HG02623 (cell line): ENCODE measurements around the gene TTLL9.

Source experiments
- ATAC-seq: cut with Tn5 transposase; IDR thresholded peaks from one replicate; pipeline ENCODE4 v1.9.1; 2021; ENCODE audit warnings: moderate library complexity; ENCODE audit not compliant: unreplicated experiment

The TTLL9 gene

GRCh38 chr20:31939661-31940060 lies 69.2 kb downstream of the TTLL9 start:
- ATAC-seq, result no peak

- no peak for ATAC-seq
Measured at GRCh38 chr20:31943052-31943471, 72.6 kb downstream of the TTLL9 start.

DNA sequence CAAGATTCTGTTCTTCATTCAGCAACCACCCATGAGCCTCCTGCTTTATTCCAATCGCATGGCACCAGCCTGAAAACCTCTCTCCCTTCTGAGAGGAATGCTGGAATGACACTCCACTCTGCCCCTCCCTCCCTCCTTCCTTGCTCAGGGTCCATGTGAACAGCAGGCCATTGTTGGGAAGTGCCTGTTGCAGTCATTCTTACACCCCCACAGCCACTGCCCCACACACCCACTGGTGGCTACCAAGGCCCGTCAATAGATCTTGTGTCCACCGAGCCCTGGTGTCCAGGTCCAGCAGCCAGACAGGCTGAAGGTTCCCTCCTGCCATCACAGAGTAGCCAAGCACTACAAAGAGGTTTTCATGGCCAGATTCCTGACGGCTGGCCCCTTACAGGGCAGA lies 74.9 kb downstream of the TTLL9 start:
- no peak for ATAC-seq

DNA sequence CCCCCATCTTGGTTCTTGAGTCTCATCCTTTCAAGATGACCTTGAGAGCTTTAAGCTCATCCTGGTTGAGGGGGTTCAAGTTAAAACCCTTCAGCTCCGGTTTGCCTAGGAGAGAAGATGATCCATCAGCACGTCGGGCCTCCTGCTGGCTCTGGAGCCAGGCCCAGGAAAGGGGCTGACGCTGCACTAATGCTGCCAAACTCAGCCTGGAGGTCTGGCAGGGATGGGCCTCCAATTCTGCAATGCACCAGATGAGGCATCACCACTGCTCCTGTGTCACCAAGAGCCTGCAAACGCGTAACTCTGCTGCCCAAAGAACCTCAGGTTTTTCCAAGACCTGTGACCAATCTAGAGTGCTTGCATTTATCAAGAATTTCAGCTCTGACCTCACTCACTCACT lies 75.4 kb downstream of the TTLL9 start:
- ATAC-seq, result no peak

DNA sequence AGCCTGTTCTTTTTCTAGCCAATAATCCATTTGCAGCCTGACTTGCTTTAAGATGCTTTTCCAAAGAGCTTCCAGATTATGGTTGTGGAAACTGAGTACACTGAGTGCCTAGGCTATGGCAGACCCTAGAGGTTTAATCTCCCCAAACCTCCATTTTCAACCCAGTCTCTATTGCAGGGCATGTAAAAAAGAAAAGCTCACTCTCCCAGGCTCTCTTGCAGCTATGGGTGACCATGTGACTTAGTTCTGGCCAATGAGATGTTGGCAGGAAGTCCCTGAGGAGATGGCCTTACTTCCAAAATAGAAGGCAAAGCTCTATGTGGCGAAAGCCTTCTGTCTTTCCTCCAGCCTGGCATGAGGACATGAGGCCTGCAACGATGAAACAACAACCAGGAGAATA lies 77.6 kb downstream of the TTLL9 start:
- no peak for ATAC-seq

DNA sequence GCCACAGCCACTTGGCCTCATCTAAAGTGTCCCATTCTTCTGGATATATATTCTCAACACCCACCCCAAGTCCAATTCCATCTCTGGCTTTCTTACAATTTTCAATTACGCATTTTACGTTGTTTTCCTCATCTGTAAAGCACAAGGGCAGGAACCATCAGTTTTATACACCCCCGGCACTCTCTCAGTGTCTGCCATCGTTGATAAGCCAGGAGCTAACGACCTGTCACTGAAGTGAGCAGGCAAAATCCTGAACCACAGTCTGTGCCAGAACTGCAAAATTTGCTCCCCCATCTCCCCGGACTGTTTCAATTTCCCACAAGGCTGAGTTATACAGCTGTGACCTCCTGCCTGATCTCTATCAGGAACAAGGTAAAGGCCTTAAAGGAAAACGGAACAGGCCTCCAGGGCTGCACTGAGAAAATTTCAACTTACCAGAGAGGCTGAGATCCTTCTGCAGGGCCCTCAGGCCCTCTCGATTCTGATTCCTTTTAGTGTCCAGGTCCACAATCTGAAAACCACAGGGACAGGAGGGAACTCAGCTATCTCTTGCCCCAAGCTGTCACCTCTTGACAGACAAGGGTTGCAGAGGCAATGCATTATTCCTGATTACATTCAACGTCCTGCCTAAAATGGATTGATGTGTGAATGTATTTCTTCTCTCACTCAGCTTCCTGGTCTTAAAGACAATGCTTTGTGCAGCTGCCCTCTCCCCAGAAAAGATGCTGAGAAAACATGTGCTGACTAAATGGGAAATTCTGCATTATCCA lies 79.6 kb downstream of the TTLL9 start:
- ATAC-seq, result no peak

GRCh38 chr20:31951203-31951529 lies 80.7 kb downstream of the TTLL9 start:
- ATAC-seq, result no peak

- peak; percentile 89 for ATAC-seq
Measured at GRCh38 chr20:31951530-31952453, 81.4 kb downstream of the TTLL9 start, which contains the start of gene PDRG1. Gene PDRG1, minus strand, starts transcription at chr20:31952046. Its CDS starts 85 bp downstream, at chr20:31951961.

DNA sequence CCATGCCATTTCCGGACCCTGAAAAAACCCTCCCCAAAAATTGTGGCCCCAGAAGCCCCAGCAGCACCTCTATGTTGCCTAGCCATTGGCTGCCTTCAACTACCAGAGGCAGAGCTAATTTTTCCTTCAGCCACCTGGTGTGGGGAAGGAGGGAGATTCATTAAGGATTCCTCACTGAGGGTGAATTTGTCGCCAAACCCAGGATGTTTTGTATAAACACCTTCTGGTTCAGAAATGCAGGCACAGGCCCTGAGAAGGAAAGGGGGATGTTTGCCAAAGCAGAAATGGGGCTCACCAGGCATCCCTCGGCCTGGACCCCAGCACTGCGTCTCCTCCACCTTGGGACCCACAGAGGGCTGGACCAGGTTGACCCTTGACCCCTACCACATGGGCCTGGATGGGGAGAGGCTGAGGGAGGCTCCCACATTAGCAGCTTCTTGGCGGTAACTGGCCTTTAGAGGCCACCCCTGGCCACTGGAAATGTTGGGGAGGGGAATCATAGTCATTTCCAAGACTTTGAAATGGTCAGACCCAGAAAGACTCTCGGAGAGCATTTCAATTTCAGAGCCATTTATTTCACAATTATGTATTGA lies 83.2 kb downstream of the TTLL9 start:
- no peak for ATAC-seq

GRCh38 chr20:31954500-31954899 lies 84.1 kb downstream of the TTLL9 start:
- ATAC-seq, result no peak

DNA sequence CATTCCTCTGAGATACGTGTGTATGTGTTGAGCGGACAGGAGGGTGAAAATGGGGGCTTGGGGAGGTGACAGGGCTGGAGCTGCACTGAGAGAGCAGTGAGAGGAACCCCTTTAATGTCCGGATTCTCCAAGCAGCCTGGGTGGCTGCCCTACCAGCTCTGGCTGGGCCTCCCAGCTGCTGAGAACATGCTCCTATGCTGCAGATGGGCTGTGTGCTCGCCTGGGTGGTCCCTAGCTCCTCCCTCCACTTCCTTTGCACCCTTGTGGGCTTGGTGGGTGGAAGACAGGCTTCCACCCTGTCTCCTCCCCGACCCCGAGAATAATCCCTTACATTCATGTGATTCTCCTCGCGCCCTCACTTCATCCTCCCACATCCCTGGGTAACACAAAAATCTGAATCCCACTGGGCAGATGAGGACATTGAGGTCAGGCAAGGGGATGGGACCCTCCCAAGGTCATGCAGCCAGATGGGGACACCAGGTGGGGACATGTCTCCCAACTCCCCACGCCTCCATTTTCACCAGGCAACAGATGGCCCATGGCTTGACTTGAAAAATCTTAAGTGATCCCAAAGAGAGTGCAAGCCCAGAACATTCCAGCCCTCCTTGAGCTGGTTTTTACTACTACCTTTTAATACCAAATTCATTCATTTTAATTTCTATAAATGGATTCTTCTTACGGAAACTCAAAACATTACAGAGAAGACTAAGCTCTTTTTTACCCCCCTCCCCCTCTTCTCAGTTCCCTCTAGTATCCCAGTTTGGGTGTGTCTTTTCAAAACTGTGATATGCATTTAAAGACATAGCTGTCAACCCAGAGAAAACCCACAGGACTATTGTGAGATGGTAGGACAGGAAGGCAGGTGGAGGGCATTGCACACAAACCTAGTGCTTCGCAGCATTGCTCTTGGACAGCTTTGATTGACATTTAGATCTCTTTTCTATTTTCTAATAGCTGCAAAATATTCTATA lies 86.4 kb downstream of the TTLL9 start:
- no peak for ATAC-seq

GRCh38 chr20:31962761-31963160 lies 92.3 kb downstream of the TTLL9 start:
- no peak for ATAC-seq

- no peak for ATAC-seq
Measured at GRCh38 chr20:31963889-31964288, 93.5 kb downstream of the TTLL9 start.

DNA sequence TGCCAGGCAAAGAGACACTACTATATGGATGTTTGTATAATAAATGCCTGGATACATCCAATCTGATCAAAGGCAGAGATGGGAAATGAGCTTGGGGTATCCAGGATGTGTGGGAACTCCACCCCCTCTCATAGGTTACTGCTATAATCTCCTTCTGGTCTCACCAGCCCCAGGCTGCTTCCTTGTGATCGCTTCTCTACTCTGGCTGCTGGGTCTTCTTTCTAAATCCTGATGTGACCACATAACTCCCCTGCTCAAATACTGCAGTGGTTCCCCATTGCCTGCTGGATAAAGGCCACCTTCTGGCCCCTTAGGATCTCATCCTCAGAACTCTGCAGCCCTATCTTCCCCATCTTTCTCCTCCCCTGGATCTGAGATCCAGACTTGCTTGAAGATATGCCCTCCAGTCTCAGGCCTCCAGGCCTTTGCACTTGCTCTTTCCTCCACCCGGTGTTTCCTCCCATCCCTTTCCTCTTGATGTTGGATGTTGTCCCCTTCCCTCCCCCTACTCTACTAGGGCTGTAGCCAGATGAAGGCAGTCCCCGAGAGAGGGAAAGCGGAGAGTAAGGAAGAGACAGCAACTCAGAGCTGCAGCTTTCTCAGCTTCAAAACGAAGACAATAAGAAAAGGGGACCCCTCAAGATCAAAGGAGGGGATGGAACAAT lies 96.7 kb downstream of the TTLL9 start:
- no peak for ATAC-seq

DNA sequence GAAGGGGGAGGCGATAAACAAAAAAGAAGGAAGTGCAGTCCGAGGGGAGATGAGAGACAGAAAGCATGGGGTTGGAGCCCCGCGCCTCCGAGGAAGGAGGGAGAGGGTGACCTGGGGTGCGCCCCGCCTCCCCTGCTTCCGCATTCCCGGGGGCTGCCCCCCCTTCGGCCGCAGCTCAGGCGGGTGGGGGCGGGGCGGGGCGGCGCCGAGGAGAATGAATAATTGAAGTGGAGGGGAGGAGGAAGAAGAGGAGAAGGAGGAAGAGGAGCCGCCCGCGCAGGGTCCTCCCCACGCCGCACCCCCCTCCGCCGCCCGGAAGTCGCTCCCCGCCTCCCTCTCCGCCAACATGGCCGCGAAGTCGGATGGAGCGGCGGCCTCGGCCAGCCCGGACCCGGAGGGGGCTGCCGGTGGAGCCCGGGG lies 97.4 kb downstream of the TTLL9 start, which contains the start of gene XKR7:
Gene XKR7, plus strand, starts transcription at position 322 of the 420 bp plus-strand sequence. Its CDS starts 25 bp downstream, at position 347.
- ATAC-seq, result no peak

DNA sequence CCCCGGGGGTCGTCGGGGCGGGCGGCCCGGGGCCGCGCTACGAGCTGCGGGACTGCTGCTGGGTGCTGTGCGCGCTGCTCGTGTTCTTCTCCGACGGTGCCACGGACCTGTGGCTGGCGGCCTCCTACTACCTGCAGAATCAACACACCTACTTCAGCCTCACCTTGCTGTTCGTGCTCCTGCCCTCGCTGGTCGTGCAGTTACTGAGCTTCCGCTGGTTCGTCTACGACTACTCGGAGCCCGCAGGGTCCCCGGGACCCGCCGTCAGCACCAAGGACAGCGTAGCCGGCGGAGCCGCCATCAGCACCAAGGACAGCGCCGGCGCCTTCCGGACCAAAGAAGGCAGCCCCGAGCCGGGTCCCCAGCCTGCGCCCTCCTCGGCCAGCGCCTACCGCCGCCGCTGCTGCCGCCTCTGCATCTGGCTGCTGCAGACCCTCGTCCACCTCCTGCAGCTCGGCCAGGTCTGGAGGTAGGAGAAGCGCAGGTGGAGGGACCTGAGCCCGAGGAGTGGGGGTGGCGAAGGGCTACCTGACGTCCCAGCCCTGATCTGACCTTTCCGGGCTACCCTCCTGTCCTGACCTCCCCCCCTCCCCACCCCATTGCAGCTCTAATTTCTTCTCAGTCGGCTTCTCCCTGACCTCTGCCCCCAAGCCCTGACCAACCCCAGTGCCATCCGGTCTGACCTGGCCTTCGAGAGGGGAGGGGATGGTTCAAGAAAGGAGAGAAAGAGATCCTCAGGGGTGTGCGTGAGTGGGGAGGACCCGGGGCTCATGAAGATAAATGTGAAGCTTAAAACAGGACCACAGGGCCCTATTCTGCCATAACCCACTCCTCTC lies 98.1 kb downstream of the TTLL9 start:
- no peak for ATAC-seq

DNA sequence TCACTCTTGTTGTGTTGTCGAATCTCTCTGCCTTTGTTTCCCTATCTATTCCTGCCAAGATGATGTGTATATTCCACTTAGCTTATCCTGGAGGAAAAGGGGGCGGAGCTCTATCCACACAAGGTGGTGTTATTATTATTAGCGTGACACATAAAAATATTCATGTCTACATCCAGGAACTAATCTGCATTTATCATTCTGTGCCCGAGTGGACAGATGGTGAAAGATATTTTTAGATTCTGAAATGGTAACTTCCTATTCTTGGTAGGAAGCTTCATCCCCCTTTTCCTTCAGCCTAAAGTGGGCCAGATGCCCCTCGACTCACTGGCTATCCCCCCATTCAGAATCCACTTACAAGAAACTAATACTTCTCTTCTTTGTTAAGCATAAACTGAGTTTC lies 99.6 kb downstream of the TTLL9 start:
- no peak for ATAC-seq

DNA sequence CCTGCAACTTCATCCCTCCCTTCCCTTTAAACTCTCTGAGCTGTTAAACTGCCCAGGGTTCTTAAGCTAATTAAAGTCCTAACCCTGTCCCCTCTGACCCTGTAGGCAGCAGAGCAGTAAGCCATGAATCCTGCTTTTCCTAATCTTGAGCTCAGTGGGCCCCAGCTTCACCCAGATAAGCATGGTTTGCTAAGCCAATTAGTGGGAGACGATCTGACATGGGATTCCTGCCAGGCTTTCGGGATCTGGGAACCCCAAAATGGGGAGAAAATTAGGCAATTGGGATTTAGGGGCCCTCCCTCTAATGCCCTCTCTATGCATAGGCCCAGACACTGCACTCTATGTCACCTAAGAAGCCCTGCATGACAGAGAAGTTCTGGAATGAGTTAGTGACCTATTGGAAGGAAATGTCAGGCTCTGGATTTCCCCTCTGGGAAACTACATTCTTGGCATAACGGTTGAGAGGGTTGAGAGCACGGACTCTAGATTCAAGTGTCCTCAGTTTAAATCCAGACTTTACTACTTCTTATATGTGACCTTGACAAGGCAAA lies 102.1 kb downstream of the TTLL9 start:
- no peak for ATAC-seq

- no peak for ATAC-seq
Measured at GRCh38 chr20:31974296-31974695, 103.9 kb downstream of the TTLL9 start.
